ENCODE results near the gene TBC1D22A. TPM values are rescaled to one million over a fixed set of nuclear protein-coding genes. Genes with fewer than 3 reads are reported as not detected.

Gene TBC1D22A
- total and polyA plus RNA-seq, 9 donors: 12.5 to 25.6 (median 18.5) TPM

GRCh38 chr22:46946383-46946962 lies 184.0 kb downstream of the TBC1D22A start:
- intact Hi-C loops (cut with DNase I): no loop called here

GRCh38 chr22:46947516-46948257 lies 185.2 kb downstream of the TBC1D22A start:
- Histone ChIP-seq H3K4me3 (no peak overlapping the region), H3K27me3 (no peaks in the 10 kb centered on the region), H3K36me3 (no peaks in the 10 kb centered on the region), H3K4me1 (ENCODE audit: insufficient read depth) (peaks cover 3% of the 10 kb centered on the region), H3K9me3 (no peaks in the 10 kb centered on the region), H3K27ac (no peak overlapping the region)
- intact Hi-C loops (cut with DNase I): no loop called here
- TF ChIP-seq CTCF (IDR thresholded peaks at IDR 0.05) (no peak), EP300 (IDR thresholded peaks at IDR 0.05) (no peak), POLR2A (IDR thresholded peaks at IDR 0.05) (no peak)
- DNase-seq: no peak
- WGBS, 3 donors: 48 to 64% (median 59%) methylated on average over 14 of the region's 14 CpGs

More at GRCh38 chr22:46946383-46946962, 184.0 kb downstream of the TBC1D22A start:
- H3K9me3 ChIP-seq: no peaks in the 10 kb centered on the region
- H3K36me3 ChIP-seq: no peaks in the 10 kb centered on the region
- no peaks in the 10 kb centered on the region for H3K27me3 ChIP-seq
- H3K4me3 ChIP-seq: no peak overlapping the region
- no peak for DNase-seq
- TF ChIP-seq CTCF (IDR thresholded peaks at IDR 0.05) (no peak), POLR2A (IDR thresholded peaks at IDR 0.05) (no peak), EP300 (IDR thresholded peaks at IDR 0.05) (no peak)
- peaks cover 3% of the 10 kb centered on the region for H3K4me1 ChIP-seq (ENCODE audit: insufficient read depth)
- 96 to 99% (median 96%) methylated on average over 7 of the region's 7 CpGs for WGBS, 3 donors
- H3K27ac ChIP-seq: no peak overlapping the region

- 93 to 96% (median 95%) methylated on average over 16 of the region's 16 CpGs for WGBS, 3 donors
- Histone ChIP-seq H3K9me3 (no peaks in the 10 kb centered on the region), H3K4me1 (ENCODE audit: insufficient read depth) (peaks cover 3% of the 10 kb centered on the region), H3K27me3 (no peaks in the 10 kb centered on the region), H3K4me3 (no peak overlapping the region), H3K27ac (no peak overlapping the region), H3K36me3 (no peaks in the 10 kb centered on the region)
- no peak for DNase-seq
- intact Hi-C loops (cut with DNase I): no loop called here
- no peak for TF ChIP-seq CTCF (IDR thresholded peaks at IDR 0.05)
- TF ChIP-seq POLR2A (IDR thresholded peaks at IDR 0.05): no peak
- TF ChIP-seq EP300 (IDR thresholded peaks at IDR 0.05): no peak
Observed at GRCh38 chr22:46948411-46949144, 186.1 kb downstream of the TBC1D22A start.

- intact Hi-C loops (cut with DNase I): no loop called here
Observed at GRCh38 chr22:46951350-46951749, 188.9 kb downstream of the TBC1D22A start.

More at GRCh38 chr22:46951350-46951749, 188.9 kb downstream of the TBC1D22A start:
- Histone ChIP-seq H3K4me1 (ENCODE audit: insufficient read depth) (peaks cover 3% of the 10 kb centered on the region), H3K27me3 (no peaks in the 10 kb centered on the region), H3K4me3 (no peak overlapping the region), H3K9me3 (no peaks in the 10 kb centered on the region), H3K27ac (no peak overlapping the region), H3K36me3 (no peaks in the 10 kb centered on the region)
- WGBS, 3 donors: 94 to 97% (median 94%) methylated on average over 12 of the region's 12 CpGs
- no peak for DNase-seq
- no peak for TF ChIP-seq EP300 (IDR thresholded peaks at IDR 0.05)
- no peak for TF ChIP-seq POLR2A (IDR thresholded peaks at IDR 0.05)
- TF ChIP-seq CTCF (IDR thresholded peaks at IDR 0.05): no peak

Measured in ovary (tissue), 9 donors.